Measurements from ENCODE around the gene TLX3.

TLX3 gene

DNA sequence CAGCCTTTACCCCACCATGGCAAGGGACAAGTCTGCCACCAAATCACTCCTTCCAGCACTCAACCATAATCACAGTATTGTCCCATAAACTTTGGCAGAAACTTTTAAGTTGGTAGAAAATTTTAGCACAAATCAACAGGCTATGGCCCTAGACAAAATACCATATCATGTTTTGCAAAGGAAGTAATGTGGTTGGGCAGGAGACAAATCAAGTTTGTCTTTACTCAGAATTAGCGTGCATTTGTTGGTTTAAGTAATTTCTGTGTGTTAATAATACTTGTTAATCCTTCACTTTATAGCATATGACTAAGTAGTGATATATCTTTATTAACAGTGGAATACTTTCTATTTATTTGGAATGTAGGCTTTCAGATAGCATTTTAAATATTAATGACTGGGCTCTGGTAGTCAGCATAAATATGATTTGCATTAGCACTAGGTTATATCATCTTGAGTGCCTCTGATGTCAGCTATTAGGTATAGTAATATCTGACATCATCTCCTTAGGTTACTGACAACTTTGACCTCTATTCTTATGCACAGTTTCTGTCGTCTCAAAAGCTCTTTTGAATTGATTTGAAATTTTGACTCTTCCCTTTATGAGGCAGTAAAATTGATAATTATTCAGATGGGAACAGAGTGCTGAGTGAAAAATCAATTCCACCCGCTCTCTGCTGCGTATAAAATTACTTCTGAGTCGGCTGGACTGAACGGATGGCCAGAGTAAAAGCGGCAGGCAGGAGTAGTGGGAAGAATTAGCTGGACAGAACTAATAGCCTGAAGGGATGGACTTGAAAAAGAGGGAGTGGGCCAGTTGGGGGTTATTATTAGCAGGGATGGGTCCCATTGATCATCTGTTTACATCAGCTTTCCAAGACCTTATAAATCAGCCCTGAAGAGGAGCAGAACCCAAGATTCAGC is 40.1 kb upstream of the TLX3 start:
- no peak for ATAC-seq
- TF ChIP-seq ISL1 (CRISPR knock-in tag; IDR thresholded peaks at IDR 0.05): peak; percentile 76
- TF ChIP-seq RARB (CRISPR knock-in tag; IDR thresholded peaks at IDR 0.05): no peak

GRCh38 chr5:171269717-171270116 is 39.3 kb upstream of the TLX3 start:
- no peak for ATAC-seq
- TF ChIP-seq GLIS3 (CRISPR knock-in tag; IDR thresholded peaks at IDR 0.05): no peak
- TF ChIP-seq ISL1 (CRISPR knock-in tag; IDR thresholded peaks at IDR 0.05): peak; percentile 76

GRCh38 chr5:171270136-171270535 is 38.9 kb upstream of the TLX3 start:
- no peak for TF ChIP-seq CREB5 (CRISPR knock-in tag; IDR thresholded peaks at IDR 0.05; ENCODE audit: low read depth)
- no peak for TF ChIP-seq ZNF8 (CRISPR knock-in tag; IDR thresholded peaks at IDR 0.05)
- TF ChIP-seq SNAI2 (CRISPR knock-in tag; IDR thresholded peaks at IDR 0.05): no peak
- TF ChIP-seq OSR1 (CRISPR knock-in tag; IDR thresholded peaks at IDR 0.05): no peak
- TF ChIP-seq ZNF565 (CRISPR knock-in tag; conservative IDR thresholded peaks at IDR 0.05; ENCODE audit: low read depth): no peak
- no peak for TF ChIP-seq PPARA (CRISPR knock-in tag; IDR thresholded peaks at IDR 0.05; ENCODE audit: borderline replicate concordance)
- TF ChIP-seq TOX (CRISPR knock-in tag; IDR thresholded peaks at IDR 0.05; ENCODE audit: borderline replicate concordance): no peak
- no peak for TF ChIP-seq PATZ1 (CRISPR knock-in tag; IDR thresholded peaks at IDR 0.05; ENCODE audit: borderline replicate concordance)
- no peak for TF ChIP-seq GLIS3 (CRISPR knock-in tag; IDR thresholded peaks at IDR 0.05)
- no peak for TF ChIP-seq CSDC2 (CRISPR knock-in tag; IDR thresholded peaks at IDR 0.05)
- TF ChIP-seq ARNTL (CRISPR knock-in tag; IDR thresholded peaks at IDR 0.05; ENCODE audit: borderline replicate concordance, low read depth): no peak
- TF ChIP-seq ZC3H10 (CRISPR knock-in tag; IDR thresholded peaks at IDR 0.05): no peak
- TF ChIP-seq ZNF70 (CRISPR knock-in tag; IDR thresholded peaks at IDR 0.05): no peak
- TF ChIP-seq, protein P1, sequence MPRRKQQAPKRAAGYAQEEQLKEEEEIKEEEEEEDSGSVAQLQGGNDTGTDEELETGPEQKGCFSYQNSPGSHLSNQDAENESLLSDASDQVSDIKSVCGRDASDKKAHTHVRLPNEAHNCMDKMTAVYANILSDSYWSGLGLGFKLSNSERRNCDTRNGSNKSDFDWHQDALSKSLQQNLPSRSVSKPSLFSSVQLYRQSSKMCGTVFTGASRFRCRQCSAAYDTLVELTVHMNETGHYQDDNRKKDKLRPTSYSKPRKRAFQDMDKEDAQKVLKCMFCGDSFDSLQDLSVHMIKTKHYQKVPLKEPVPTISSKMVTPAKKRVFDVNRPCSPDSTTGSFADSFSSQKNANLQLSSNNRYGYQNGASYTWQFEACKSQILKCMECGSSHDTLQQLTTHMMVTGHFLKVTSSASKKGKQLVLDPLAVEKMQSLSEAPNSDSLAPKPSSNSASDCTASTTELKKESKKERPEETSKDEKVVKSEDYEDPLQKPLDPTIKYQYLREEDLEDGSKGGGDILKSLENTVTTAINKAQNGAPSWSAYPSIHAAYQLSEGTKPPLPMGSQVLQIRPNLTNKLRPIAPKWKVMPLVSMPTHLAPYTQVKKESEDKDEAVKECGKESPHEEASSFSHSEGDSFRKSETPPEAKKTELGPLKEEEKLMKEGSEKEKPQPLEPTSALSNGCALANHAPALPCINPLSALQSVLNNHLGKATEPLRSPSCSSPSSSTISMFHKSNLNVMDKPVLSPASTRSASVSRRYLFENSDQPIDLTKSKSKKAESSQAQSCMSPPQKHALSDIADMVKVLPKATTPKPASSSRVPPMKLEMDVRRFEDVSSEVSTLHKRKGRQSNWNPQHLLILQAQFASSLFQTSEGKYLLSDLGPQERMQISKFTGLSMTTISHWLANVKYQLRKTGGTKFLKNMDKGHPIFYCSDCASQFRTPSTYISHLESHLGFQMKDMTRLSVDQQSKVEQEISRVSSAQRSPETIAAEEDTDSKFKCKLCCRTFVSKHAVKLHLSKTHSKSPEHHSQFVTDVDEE (CRISPR knock-in tag; IDR thresholded peaks at IDR 0.05): no peak
- TF ChIP-seq ZFP3 (CRISPR knock-in tag; IDR thresholded peaks at IDR 0.05): no peak
- TF ChIP-seq BACH2 (CRISPR knock-in tag; IDR thresholded peaks at IDR 0.05; ENCODE audit: borderline replicate concordance): no peak
- ATAC-seq: no peak

- no peak for ATAC-seq
- TF ChIP-seq GLIS3 (CRISPR knock-in tag; IDR thresholded peaks at IDR 0.05) (no peak), CSRNP3 (CRISPR knock-in tag; IDR thresholded peaks at IDR 0.05) (no peak), ZNF70 (CRISPR knock-in tag; IDR thresholded peaks at IDR 0.05) (peak; percentile 60; the same call in 1 of the 2 replicates), ZFP3 (CRISPR knock-in tag; IDR thresholded peaks at IDR 0.05) (no peak), SNAI2 (CRISPR knock-in tag; IDR thresholded peaks at IDR 0.05) (no peak), OSR1 (CRISPR knock-in tag; IDR thresholded peaks at IDR 0.05) (no peak), CREB5 (CRISPR knock-in tag; IDR thresholded peaks at IDR 0.05; ENCODE audit: low read depth) (no peak), TOX (CRISPR knock-in tag; IDR thresholded peaks at IDR 0.05; ENCODE audit: borderline replicate concordance) (no peak), ZNF8 (CRISPR knock-in tag; IDR thresholded peaks at IDR 0.05) (peak; percentile 95), ZFP30 (CRISPR knock-in tag; IDR thresholded peaks at IDR 0.05) (no peak), PPARA (CRISPR knock-in tag; IDR thresholded peaks at IDR 0.05; ENCODE audit: borderline replicate concordance) (no peak), ARNTL (CRISPR knock-in tag; IDR thresholded peaks at IDR 0.05; ENCODE audit: borderline replicate concordance, low read depth) (no peak), ZNF565 (CRISPR knock-in tag; conservative IDR thresholded peaks at IDR 0.05; ENCODE audit: low read depth) (no peak)
- TF ChIP-seq, protein P1 (CRISPR knock-in tag; IDR thresholded peaks at IDR 0.05): no peak
Observed at GRCh38 chr5:171271798-171272197, 37.2 kb upstream of the TLX3 start.
